Skeletal muscle satellite cell (primary cell): ENCODE measurements around the gene TBXAS1.

Experiments
- H3K27me3 ChIP-seq: 2 replicates; pipeline ENCODE4 v1.7.0; 2013; ENCODE audit warnings: low read length; ENCODE audit not compliant: control insufficient read depth, insufficient read depth
- H3K36me3 ChIP-seq: 2 replicates; pipeline ENCODE4 v1.7.0; 2013; ENCODE audit warnings: mild to moderate bottlenecking, control low read depth, low read length; ENCODE audit not compliant: insufficient read depth
- H3K4me1 ChIP-seq: 2 replicates; pipeline ENCODE4 v1.7.0; 2013; ENCODE audit warnings: low read length; ENCODE audit not compliant: control insufficient read depth, insufficient read depth
- H3K4me2 ChIP-seq: 2 replicates; pipeline ENCODE4 v1.7.0; 2013; ENCODE audit warnings: mild to moderate bottlenecking, low read length
- H3K4me3 ChIP-seq: 2 replicates; pipeline ENCODE4 v1.7.0; 2013; ENCODE audit warnings: low read length
- H3K9ac ChIP-seq: 2 replicates; pipeline ENCODE4 v1.7.0; 2013; ENCODE audit warnings: mild to moderate bottlenecking, low read depth, low read length, moderate library complexity
- H3K9me3 ChIP-seq: replicated peaks from 2 replicates; pipeline ENCODE4 v1.7.0; 2013; ENCODE audit warnings: mild to moderate bottlenecking, control low read depth, low read length

TBXAS1 gene

GRCh38 chr7:139941866-139942265 is 112.8 kb downstream of the TBXAS1 start:
- Histone ChIP-seq H3K36me3 (no peaks in the 10 kb centered on the region), H3K4me2 (no peak overlapping the region), H3K9ac (no peak overlapping the region), H3K4me3 (no peak overlapping the region), H3K27me3 (peaks cover 9% of the 10 kb centered on the region), H3K9me3 (peaks cover 2% of the 10 kb centered on the region), H3K4me1 (peaks cover 4% of the 10 kb centered on the region)

DNA sequence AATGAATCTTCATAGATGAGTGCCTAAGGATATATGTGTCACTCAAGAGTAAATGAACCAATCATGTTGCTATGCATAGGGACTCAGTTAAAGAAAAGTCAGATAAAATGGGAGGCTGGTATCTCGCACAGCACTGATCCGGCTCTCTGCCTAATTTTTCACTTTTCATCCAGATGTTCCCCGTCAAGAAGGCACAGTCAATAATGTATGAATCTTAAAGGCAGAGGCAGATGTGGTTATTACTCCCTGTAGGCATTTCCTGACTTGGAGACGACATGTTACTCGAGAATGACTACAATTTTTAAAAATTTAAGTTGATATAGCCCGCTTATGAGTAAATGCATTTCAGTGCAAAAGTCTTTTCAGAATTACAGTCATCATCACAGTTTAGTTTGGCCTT is 113.6 kb downstream of the TBXAS1 start:
- Histone ChIP-seq H3K9me3 (peaks cover 3% of the 10 kb centered on the region), H3K4me1 (no peaks in the 10 kb centered on the region), H3K27me3 (peaks cover 9% of the 10 kb centered on the region), H3K4me3 (no peak overlapping the region), H3K4me2 (no peak overlapping the region), H3K36me3 (no peaks in the 10 kb centered on the region), H3K9ac (no peak overlapping the region)

GRCh38 chr7:139943401-139943800 is 114.3 kb downstream of the TBXAS1 start:
- H3K27me3 ChIP-seq: peaks cover 9% of the 10 kb centered on the region
- no peak overlapping the region for H3K4me3 ChIP-seq
- no peak overlapping the region for H3K4me2 ChIP-seq
- no peaks in the 10 kb centered on the region for H3K4me1 ChIP-seq
- H3K9me3 ChIP-seq: peaks cover 3% of the 10 kb centered on the region
- H3K9ac ChIP-seq: no peak overlapping the region
- no peaks in the 10 kb centered on the region for H3K36me3 ChIP-seq

DNA sequence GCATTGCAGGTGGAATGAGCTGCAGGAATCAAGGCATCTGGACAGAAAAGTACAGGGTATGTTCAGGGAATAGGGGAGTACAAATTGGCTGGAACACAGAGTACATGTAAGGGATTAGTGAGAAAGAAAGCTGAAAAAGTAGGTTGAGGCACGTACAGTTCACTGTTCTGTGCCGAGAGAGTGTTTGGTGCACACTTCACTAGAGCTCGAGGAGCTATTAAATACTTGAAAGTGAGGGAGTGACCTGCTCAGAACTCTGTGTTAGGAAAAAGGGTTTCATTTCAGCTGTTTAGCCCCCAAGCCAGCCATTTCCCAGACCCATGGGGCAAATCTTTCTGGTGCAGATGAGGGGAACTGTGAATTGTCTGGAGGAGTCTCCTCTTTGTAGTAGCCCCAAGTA is 115.2 kb downstream of the TBXAS1 start:
- Histone ChIP-seq H3K4me1 (no peaks in the 10 kb centered on the region), H3K36me3 (no peaks in the 10 kb centered on the region)

GRCh38 chr7:139946533-139946932 is 117.5 kb downstream of the TBXAS1 start:
- Histone ChIP-seq H3K27me3 (peaks cover 9% of the 10 kb centered on the region), H3K36me3 (no peaks in the 10 kb centered on the region), H3K4me3 (no peak overlapping the region)

More for the DNA sequence above, 115.2 kb downstream of the TBXAS1 start:
- Histone ChIP-seq H3K9ac (no peak overlapping the region), H3K4me3 (no peak overlapping the region), H3K9me3 (peaks cover 3% of the 10 kb centered on the region), H3K27me3 (peaks cover 9% of the 10 kb centered on the region), H3K4me2 (no peak overlapping the region)

GRCh38 chr7:139947021-139947420 is 118.0 kb downstream of the TBXAS1 start:
- peaks cover 3% of the 10 kb centered on the region for H3K9me3 ChIP-seq
- peaks cover 9% of the 10 kb centered on the region for H3K27me3 ChIP-seq
- H3K36me3 ChIP-seq: no peaks in the 10 kb centered on the region
- no peak overlapping the region for H3K4me2 ChIP-seq
- no peak overlapping the region for H3K4me3 ChIP-seq
- no peak overlapping the region for H3K9ac ChIP-seq
- no peaks in the 10 kb centered on the region for H3K4me1 ChIP-seq

More at GRCh38 chr7:139946533-139946932, 117.5 kb downstream of the TBXAS1 start:
- Histone ChIP-seq H3K4me1 (no peaks in the 10 kb centered on the region), H3K9me3 (peaks cover 3% of the 10 kb centered on the region), H3K4me2 (no peak overlapping the region), H3K9ac (no peak overlapping the region)

DNA sequence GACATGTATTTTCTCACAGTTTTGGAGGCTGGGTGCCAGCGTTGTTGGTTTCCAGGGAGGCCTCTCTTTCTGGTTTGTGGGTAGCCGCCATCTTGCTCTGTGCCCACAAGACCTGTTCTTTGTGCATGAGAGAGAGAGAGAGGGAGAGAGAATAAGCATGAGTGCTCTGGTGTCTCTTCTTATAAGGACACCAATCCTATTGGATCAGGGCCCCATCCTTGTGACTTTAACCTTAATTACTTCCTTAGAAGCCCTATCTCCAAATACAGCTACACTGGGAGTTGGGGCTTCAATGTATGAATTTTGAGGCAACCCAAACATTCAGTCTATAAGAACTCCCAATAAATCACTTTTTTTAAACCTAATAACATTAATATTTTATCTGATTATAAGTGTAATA is 119.1 kb downstream of the TBXAS1 start:
- Histone ChIP-seq H3K4me2 (no peak overlapping the region), H3K27me3 (peaks cover 9% of the 10 kb centered on the region), H3K9ac (no peak overlapping the region), H3K4me3 (no peak overlapping the region), H3K36me3 (no peaks in the 10 kb centered on the region), H3K4me1 (no peaks in the 10 kb centered on the region), H3K9me3 (peaks cover 3% of the 10 kb centered on the region)

- H3K9ac ChIP-seq: no peak overlapping the region
- H3K27me3 ChIP-seq: peaks cover 9% of the 10 kb centered on the region
- no peak overlapping the region for H3K4me2 ChIP-seq
- peaks cover 3% of the 10 kb centered on the region for H3K9me3 ChIP-seq
- no peaks in the 10 kb centered on the region for H3K4me1 ChIP-seq
- no peak overlapping the region for H3K4me3 ChIP-seq
- no peaks in the 10 kb centered on the region for H3K36me3 ChIP-seq
Observed at GRCh38 chr7:139948587-139949335, 119.7 kb downstream of the TBXAS1 start.

GRCh38 chr7:139949629-139950028 is 120.6 kb downstream of the TBXAS1 start:
- H3K4me2 ChIP-seq: no peak overlapping the region
- no peaks in the 10 kb centered on the region for H3K36me3 ChIP-seq
- no peak overlapping the region for H3K4me3 ChIP-seq
- H3K9ac ChIP-seq: no peak overlapping the region
- H3K4me1 ChIP-seq: no peaks in the 10 kb centered on the region
- H3K27me3 ChIP-seq: peaks cover 9% of the 10 kb centered on the region
- peaks cover 3% of the 10 kb centered on the region for H3K9me3 ChIP-seq

- Histone ChIP-seq H3K9me3 (peaks cover 3% of the 10 kb centered on the region), H3K27me3 (peaks cover 3% of the 10 kb centered on the region), H3K9ac (no peak overlapping the region), H3K36me3 (no peaks in the 10 kb centered on the region), H3K4me1 (no peaks in the 10 kb centered on the region), H3K4me2 (no peak overlapping the region), H3K4me3 (no peak overlapping the region)
Observed at GRCh38 chr7:139950881-139951525, 121.9 kb downstream of the TBXAS1 start.

DNA sequence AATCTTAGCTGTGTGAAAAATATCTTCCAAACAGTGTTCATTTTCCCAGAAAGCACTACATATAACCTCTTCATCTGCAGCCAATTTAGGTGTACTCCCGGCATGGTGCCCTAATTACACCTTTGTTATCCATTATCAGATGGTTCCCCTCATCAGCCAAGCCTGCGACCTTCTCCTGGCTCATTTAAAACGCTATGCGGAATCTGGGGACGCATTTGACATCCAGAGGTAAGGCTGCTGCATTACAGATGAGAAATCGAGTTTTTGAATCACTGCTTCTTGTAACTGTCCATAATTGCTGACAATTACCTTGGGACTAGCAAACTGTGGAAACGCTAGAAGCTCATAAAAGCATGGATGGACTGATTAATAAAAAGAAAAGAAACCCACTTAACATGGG is 124.2 kb downstream of the TBXAS1 start:
- no peaks in the 10 kb centered on the region for H3K9me3 ChIP-seq
- no peaks in the 10 kb centered on the region for H3K27me3 ChIP-seq
- H3K9ac ChIP-seq: no peak overlapping the region
- no peak overlapping the region for H3K4me3 ChIP-seq
- H3K36me3 ChIP-seq: no peaks in the 10 kb centered on the region
- H3K4me1 ChIP-seq: no peaks in the 10 kb centered on the region
- H3K4me2 ChIP-seq: no peak overlapping the region
